Epithelial cell of prostate (primary cell): ENCODE results near the gene PPP1R13L.
"Not testable (repeated sequence)": the region's sequence is repeated elsewhere in the genome, so short reads cannot be mapped to it uniquely, and the experiment has no call there.

ENCODE experiments used
- DNase-seq: peaks from one replicate; pipeline ENCODE4 v3.0.0-alpha.2; 2011; ENCODE audit warnings: low read depth, low spot score
- H3K27ac ChIP-seq: fragments of 450-650 bp; 2 replicates; pipeline ENCODE4 v1.5.1; 2017; ENCODE audit warnings: mild to moderate bottlenecking

PPP1R13L gene

GRCh38 chr19:45349430-45349941 is 55.4 kb downstream of the PPP1R13L start:
- no peak overlapping the region for H3K27ac ChIP-seq
- DNase-seq, result no peak

GRCh38 chr19:45349126-45349415 is 55.8 kb downstream of the PPP1R13L start:
- no peak for DNase-seq
- H3K27ac ChIP-seq, result no peak overlapping the region

GRCh38 chr19:45348367-45349125 is 56.3 kb downstream of the PPP1R13L start:
- no peak overlapping the region for H3K27ac ChIP-seq
- no peak for DNase-seq

- H3K27ac ChIP-seq, result no peak overlapping the region
- no peak for DNase-seq
These were observed 57.1 kb downstream of the PPP1R13L start for GRCh38 chr19:45347570-45348366.

- DNase-seq, result no peak
- H3K27ac ChIP-seq, result no peak overlapping the region
These were observed 58.4 kb downstream of the PPP1R13L start for GRCh38 chr19:45346449-45346848.

GRCh38 chr19:45345506-45345860 is 59.4 kb downstream of the PPP1R13L start:
- no peak for DNase-seq
- peak overlapping the region; percentile 56 for H3K27ac ChIP-seq

- H3K27ac ChIP-seq, result peak overlapping the region; percentile 56
These were observed 60.0 kb downstream of the PPP1R13L start for GRCh38 chr19:45344621-45345505.

GRCh38 chr19:45342911-45343310 is 62.0 kb downstream of the PPP1R13L start:
- DNase-seq, result no peak
- no peak overlapping the region for H3K27ac ChIP-seq

More at GRCh38 chr19:45344621-45345505, 60.0 kb downstream of the PPP1R13L start:
- DNase-seq, result peak; percentile 8

GRCh38 chr19:45340899-45341453 is 63.9 kb downstream of the PPP1R13L start:
- peak; percentile 16 for DNase-seq
- peak overlapping the region; percentile 28 for H3K27ac ChIP-seq

GRCh38 chr19:45340232-45340898 is 64.5 kb downstream of the PPP1R13L start, which contains the start of gene KLC3:
Gene KLC3, plus strand, starts transcription at chr19:45340750. Its CDS starts 4,792 bp downstream, at chr19:45345542.
- H3K27ac ChIP-seq, result peak within 1 kb of the TSS; percentile 28
- DNase-seq, result no peak

- DNase-seq, result no peak
- no peak overlapping the region for H3K27ac ChIP-seq
These were observed 65.2 kb downstream of the PPP1R13L start for GRCh38 chr19:45339629-45340028.

GRCh38 chr19:45336696-45337251 is 68.1 kb downstream of the PPP1R13L start:
- no peak overlapping the region for H3K27ac ChIP-seq
- DNase-seq, result no peak

- DNase-seq, H3K27ac ChIP-seq: not testable (repeated sequence)
These were observed 70.0 kb downstream of the PPP1R13L start for GRCh38 chr19:45334881-45335280.

GRCh38 chr19:45333609-45334303 is 71.1 kb downstream of the PPP1R13L start:
- no peak for DNase-seq
- no peak overlapping the region for H3K27ac ChIP-seq

- no peak overlapping the region for H3K27ac ChIP-seq
- DNase-seq, result no peak
These were observed 73.5 kb downstream of the PPP1R13L start for GRCh38 chr19:45331411-45331810.
